Renal pelvis (tissue), 12 donors: ENCODE results near the gene BZW1. TPM values are rescaled to one million over a fixed set of nuclear protein-coding genes. Genes with fewer than 3 reads are reported as not detected.

Source experiments
- DNase-seq: peaks from one replicate; pipeline ENCODE4 v3.0.0-alpha.2; 2013
- long read RNA-seq, 16 experiments: transcript quantifications; one replicate each; lab custom pipeline, GENCODE V29; 2026
- polyA plus RNA-seq, 3 donors: library from polyadenylated mRNA; unstranded; fragments of 120-200 nt; gene quantifications; one replicate each; pipeline ENCODE4 v1.2.1, GENCODE V29; 2013; ENCODE audit not compliant: insufficient read length in 3 of 3

Gene BZW1
- 100 to 1,000 TPM; 221 to 253 (median 245) TPM for polyA plus RNA-seq
- long read RNA-seq, donor 1, full-length matches to known transcripts, result 44 of 485 reads
- long read RNA-seq, donor 1, partial matches to known transcripts, result 174 of 485 reads
- long read RNA-seq, donor 1, other reads (novel, unspliced or antisense), result 267 of 485 reads
- long read RNA-seq, donor 2, full-length matches to known transcripts, result 67 of 453 reads
- long read RNA-seq, donor 2, partial matches to known transcripts, result 206 of 453 reads
- long read RNA-seq, donor 2, other reads (novel, unspliced or antisense), result 180 of 453 reads
- long read RNA-seq, donor 3, full-length matches to known transcripts, result 49 of 357 reads
- long read RNA-seq, donor 3, partial matches to known transcripts, result 247 of 357 reads
- long read RNA-seq, donor 3, other reads (novel, unspliced or antisense), result 61 of 357 reads
- long read RNA-seq, donor 4, full-length matches to known transcripts, result 48 of 608 reads
- long read RNA-seq, donor 4, partial matches to known transcripts, result 314 of 608 reads
- long read RNA-seq, donor 4, other reads (novel, unspliced or antisense), result 246 of 608 reads
- long read RNA-seq, donor 5, full-length matches to known transcripts, result 31 of 190 reads
- long read RNA-seq, donor 5, partial matches to known transcripts, result 140 of 190 reads
- long read RNA-seq, donor 5, other reads (novel, unspliced or antisense), result 19 of 190 reads
- long read RNA-seq, donor 6, full-length matches to known transcripts, result 35 of 51 reads
- long read RNA-seq, donor 6, partial matches to known transcripts, result 10 of 51 reads
- long read RNA-seq, donor 6, other reads (novel, unspliced or antisense), result 6 of 51 reads
- long read RNA-seq, donor 7, full-length matches to known transcripts, result 53 of 104 reads
- long read RNA-seq, donor 7, partial matches to known transcripts, result 51 of 104 reads
- long read RNA-seq, donor 7, other reads (novel, unspliced or antisense), result 0 of 104 reads
- long read RNA-seq, donor 8, full-length matches to known transcripts, result 26 of 173 reads
- long read RNA-seq, donor 8, partial matches to known transcripts, result 91 of 173 reads
- long read RNA-seq, donor 8, other reads (novel, unspliced or antisense), result 56 of 173 reads
- long read RNA-seq, donor 9, full-length matches to known transcripts, result 54 of 67 reads
- long read RNA-seq, donor 9, partial matches to known transcripts, result 13 of 67 reads
- long read RNA-seq, donor 9, other reads (novel, unspliced or antisense), result 0 of 67 reads
- long read RNA-seq, donor 10, full-length matches to known transcripts, result 50 of 71 reads
- long read RNA-seq, donor 10, partial matches to known transcripts, result 21 of 71 reads
- long read RNA-seq, donor 10, other reads (novel, unspliced or antisense), result 0 of 71 reads
- long read RNA-seq, donor 11, full-length matches to known transcripts, result 36 of 201 reads
- long read RNA-seq, donor 11, partial matches to known transcripts, result 118 of 201 reads
- long read RNA-seq, donor 11, other reads (novel, unspliced or antisense), result 47 of 201 reads
- long read RNA-seq, donor 12, full-length matches to known transcripts, result 69 of 736 reads
- long read RNA-seq, donor 12, partial matches to known transcripts, result 463 of 736 reads
- long read RNA-seq, donor 12, other reads (novel, unspliced or antisense), result 204 of 736 reads
- long read RNA-seq, donor 13, full-length matches to known transcripts, result 20 of 315 reads
- long read RNA-seq, donor 13, partial matches to known transcripts, result 271 of 315 reads
- long read RNA-seq, donor 13, other reads (novel, unspliced or antisense), result 24 of 315 reads
- long read RNA-seq, donor 14, result 0 reads
- long read RNA-seq, donor 15, full-length matches to known transcripts, result 65 of 86 reads
- long read RNA-seq, donor 15, partial matches to known transcripts, result 16 of 86 reads
- long read RNA-seq, donor 15, other reads (novel, unspliced or antisense), result 5 of 86 reads
- long read RNA-seq, donor 16, full-length matches to known transcripts, result 71 of 105 reads
- long read RNA-seq, donor 16, partial matches to known transcripts, result 28 of 105 reads
- long read RNA-seq, donor 16, other reads (novel, unspliced or antisense), result 6 of 105 reads

DNA sequence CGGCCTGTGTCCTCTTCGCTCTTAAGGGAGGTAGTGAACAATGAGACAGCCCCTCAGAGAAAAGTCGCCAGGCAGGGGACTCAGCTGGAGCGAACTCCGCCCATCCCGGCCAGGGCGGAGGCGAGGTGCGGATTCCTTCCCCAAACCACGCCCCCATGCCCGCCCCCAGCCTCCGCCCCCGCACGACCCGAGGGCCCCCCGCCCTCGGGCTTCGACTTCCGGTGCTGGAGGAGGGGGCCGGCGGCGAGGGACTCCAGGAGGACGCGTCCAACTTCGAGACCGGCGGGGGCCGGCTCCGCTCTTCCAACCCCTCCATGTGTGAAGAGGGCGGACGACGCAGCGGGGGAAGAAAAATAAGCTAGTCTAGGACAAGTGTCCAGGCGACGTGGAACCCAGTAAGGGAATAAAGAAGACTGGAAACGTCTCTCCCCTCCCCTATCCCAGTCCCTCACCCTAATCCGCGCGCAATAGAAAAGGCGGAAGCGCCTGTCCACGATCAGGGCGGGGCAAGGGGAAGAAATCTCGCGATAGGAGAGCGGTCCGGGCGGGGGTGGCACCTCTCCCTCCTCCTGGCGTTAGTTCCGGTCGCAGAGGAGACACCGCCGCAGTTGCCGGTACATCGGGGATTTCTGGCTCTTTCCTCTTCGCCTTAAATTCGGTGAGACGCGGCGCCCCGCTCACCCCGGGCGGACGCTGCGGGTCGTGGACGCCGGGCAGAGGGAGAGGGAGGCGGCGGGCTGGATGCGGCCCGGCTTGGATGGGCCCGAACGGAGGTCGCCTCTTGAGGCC is at the start of gene BZW1:
BZW1 (plus strand) TSS at position 578 of the 789 bp plus-strand sequence. CDS start 1,308 bp downstream, outside the sequence.
- DNase-seq, result peak; percentile 97

DNA sequence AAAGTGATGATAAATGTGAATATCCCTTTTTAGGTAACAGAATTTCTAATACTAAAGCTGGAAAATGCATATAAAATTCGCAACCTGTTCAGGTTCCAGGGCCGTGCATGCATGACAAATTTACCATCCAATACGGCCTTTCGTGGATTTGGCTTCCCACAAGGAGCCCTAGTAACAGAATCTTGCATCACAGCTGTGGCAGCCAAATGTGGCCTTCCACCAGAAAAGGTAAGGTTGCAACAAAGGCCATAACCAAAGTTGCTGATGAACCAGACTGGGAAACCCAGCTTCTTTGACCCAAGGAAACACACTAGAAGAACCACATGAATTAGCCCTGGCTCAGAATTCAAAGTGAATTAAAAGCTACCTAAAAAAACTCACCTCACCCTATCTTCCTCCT is 49.6 kb upstream of the BZW1 start:
- no peak for DNase-seq

GRCh38 chr2:200763422-200763821 is 48.3 kb upstream of the BZW1 start:
- no peak for DNase-seq

- DNase-seq, result no peak
Observed at GRCh38 chr2:200765139-200765951, 46.4 kb upstream of the BZW1 start.

- DNase-seq, result no peak
Observed at GRCh38 chr2:200765995-200766660, 45.6 kb upstream of the BZW1 start.

GRCh38 chr2:200767111-200767885 is 44.4 kb upstream of the BZW1 start:
- no peak for DNase-seq

- DNase-seq, result no peak
Observed at GRCh38 chr2:200770847-200771246, 40.9 kb upstream of the BZW1 start.

GRCh38 chr2:200772620-200773019 is 39.1 kb upstream of the BZW1 start:
- DNase-seq, result no peak

GRCh38 chr2:200773083-200773482 is 38.6 kb upstream of the BZW1 start:
- no peak for DNase-seq

DNA sequence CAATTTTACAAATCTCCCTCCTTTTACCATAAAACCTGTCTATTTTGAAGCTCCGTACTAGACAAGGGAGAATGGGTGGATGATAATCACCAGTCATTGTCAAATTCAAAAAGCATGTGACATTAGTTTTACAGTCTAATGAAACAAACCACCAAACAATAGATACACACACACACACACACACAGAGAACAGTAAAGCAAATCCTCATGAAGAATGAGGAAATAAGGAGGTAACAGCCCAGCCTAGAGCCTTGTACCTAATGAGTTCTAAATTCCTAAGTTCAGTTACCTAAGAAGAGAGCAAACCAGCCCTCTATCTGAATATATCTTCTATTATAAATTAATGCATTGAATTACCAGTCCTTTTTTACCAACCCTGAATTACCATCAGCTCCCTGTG is 36.8 kb upstream of the BZW1 start:
- DNase-seq, result no peak

DNA sequence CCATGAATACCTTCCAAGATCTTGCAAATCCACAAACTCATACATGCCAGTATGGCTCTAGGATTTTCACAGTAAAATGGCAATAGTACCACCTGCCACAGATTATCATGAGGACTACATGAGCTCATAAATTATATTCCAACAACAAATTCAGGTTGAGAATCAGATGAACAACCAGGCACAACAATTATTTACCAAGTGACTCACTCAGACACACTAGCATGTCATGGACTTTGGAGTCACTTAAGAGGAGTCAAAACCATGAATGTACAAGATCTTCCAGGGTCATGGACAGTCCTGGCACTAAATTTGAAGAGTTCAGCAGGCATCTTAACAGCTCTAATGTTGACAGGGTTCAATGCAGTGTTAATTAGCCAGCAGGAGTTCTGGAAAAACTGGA is 34.4 kb upstream of the BZW1 start:
- no peak for DNase-seq

DNA sequence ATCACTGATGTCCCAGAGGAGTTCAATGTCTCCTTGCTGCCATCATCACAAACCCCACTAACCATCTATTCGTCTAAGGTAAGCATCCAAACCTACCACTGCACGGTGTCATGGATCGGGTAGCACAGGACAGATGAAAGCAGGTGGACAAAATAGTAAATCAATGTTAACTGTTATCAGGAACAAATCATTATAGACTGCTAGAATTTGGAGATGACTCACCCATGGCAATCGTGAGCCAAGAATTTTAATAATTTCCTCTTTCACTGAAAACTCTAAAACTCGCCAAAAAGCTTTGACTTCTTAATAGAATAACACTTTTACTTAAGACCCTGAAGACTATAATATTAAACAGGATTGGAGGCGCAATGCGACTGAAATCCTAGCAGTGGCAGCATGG is 33.7 kb upstream of the BZW1 start:
- no peak for DNase-seq

DNA sequence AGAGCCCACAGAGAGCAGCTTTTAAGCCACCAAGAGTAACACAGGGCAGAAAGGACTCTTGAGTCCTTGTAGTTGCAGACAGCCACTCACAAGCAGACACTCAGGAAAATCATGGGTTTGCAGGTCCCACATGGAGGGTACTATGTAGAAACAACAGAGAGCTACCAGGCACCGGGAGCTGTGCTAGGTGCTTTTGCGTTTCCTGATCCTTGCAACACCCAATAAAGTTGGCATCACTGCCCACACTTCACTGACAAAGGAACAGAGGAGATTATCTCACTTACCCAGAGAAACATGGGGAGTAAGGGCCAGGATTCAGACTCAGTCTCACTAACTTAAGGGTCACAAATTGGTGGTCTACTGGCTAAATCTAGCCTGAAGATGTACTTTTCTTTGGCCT is 32.5 kb upstream of the BZW1 start:
- no peak for DNase-seq

DNA sequence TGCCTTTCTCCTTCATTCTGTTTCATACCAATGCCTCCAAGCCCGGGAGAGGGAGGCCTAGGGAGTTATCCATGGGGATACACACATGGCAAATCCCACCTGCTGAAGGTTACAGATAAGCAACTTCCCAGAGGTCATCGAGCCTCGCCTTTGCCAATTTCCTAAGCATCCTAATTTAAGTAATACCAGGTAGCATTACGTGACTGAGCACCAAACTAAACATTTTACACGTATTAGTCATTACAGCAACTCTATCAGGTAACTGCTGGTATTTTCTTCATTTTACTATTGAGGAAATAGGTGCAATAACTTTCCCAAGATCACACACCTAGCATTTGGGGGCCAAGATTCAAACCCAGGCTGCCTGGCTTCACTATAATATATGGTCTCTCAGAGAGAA is 30.1 kb upstream of the BZW1 start:
- no peak for DNase-seq

DNA sequence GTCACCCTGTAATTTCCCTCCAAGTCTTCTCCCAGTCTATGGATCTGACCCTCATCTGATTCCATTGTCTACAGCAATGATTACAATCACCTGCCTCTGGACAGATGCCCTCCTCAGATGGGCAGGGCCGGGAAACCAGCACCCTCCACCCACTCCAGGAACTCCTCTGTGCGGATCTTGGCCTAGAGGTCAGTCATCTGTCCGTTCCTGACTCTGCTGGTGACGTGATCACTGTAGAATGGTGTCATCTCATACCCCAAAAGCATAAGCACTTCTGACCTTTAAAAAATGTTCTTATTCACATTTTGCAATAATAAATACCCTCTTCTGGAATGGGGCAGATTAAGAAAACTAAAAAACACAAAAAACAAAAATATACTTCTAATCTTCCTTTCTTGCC is 29.5 kb upstream of the BZW1 start:
- no peak for DNase-seq

- no peak for DNase-seq
Observed at GRCh38 chr2:200784215-200784614, 27.5 kb upstream of the BZW1 start.

DNA sequence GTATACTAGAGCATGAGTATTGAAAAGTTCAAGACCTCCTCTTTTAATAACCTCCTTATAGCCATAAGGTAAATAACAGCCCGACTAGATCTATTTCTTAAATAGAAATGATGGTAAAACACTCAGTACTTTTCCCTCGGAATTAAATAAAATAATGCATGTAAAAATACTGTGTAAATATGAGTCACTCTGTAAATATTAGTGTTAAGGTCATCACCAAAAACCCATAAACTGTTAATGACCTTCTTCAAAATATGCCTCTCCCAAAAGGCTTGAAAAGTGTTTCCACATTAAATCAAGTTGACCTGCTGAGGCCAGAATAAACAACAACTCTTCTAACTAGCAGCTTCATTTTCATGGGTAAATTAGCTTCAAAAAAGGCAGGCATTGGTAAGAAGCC is 25.3 kb upstream of the BZW1 start:
- DNase-seq, result no peak
